ENCODE results near the gene ARHGAP42.

ARHGAP42 gene

GRCh38 chr11:100990931-100991330 is 303.8 kb downstream of the ARHGAP42 start:
- no peak for DNase-seq (ENCODE audit: low spot score)
- TF ChIP-seq CTCF (IDR thresholded peaks at IDR 0.05; ENCODE audit: extremely low read depth, insufficient read depth, missing control alignments), result no peak
- in situ Hi-C loops (cut with MboI; ENCODE audit: low pct_unique_long_range_greater_than_20kb, low sequenced_read_pairs, unreplicated experiment), result no loop called here

- no peak for DNase-seq (ENCODE audit: low spot score)
- in situ Hi-C loops (cut with MboI; ENCODE audit: low pct_unique_long_range_greater_than_20kb, low sequenced_read_pairs, unreplicated experiment), result no loop called here
- TF ChIP-seq CTCF (IDR thresholded peaks at IDR 0.05; ENCODE audit: extremely low read depth, insufficient read depth, missing control alignments), result no peak
These were observed 304.5 kb downstream of the ARHGAP42 start for GRCh38 chr11:100991541-100991940.

DNA sequence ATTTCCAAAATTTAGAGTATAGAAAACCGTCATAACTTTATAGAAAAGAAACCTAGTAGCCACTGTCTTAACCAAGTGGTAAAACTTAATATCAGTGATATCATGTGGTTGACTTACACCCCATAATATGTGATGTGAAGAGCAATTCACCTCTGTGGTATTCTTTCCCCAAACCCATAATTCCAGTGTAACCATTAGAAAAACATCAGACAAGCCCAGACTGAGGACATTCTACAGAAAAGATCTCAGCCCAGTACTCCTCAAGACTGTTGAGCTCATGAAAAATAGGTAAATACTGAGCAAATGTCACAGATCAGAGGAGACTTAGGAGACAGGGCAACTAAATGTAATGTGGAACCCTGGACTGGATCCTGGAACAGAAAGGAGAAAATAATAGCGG is 307.9 kb downstream of the ARHGAP42 start:
- TF ChIP-seq CTCF (IDR thresholded peaks at IDR 0.05; ENCODE audit: extremely low read depth, insufficient read depth, missing control alignments), result no peak
- no peak for DNase-seq (ENCODE audit: low spot score)
- in situ Hi-C loops (cut with MboI; ENCODE audit: low pct_unique_long_range_greater_than_20kb, low sequenced_read_pairs, unreplicated experiment), result no loop called here

DNA sequence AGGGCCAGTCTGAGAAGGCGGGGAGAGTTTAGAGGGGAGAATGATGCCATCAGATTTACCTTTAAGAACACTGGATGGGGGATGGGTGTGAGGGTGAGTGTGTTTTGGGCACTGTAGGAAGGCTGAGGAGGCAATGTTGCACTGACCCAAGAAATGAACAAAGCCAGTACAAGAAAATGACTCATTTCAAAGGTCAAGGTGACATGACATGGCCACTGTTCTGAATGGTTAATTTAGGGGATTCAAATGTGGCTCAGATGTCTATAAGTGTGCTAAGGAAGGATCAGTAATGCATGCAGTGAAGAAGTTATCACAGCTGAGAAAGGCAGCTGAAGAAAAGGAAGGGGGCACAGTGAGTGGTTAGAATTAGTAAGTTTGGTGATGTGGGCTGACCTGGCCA is 312.7 kb downstream of the ARHGAP42 start:
- no peak for TF ChIP-seq CTCF (IDR thresholded peaks at IDR 0.05; ENCODE audit: extremely low read depth, insufficient read depth, missing control alignments)
- DNase-seq (ENCODE audit: low spot score), result no peak
- in situ Hi-C loops (cut with MboI; ENCODE audit: low pct_unique_long_range_greater_than_20kb, low sequenced_read_pairs, unreplicated experiment), result no loop called here

- TF ChIP-seq CTCF (IDR thresholded peaks at IDR 0.05; ENCODE audit: extremely low read depth, insufficient read depth, missing control alignments), result no peak
- no peak for DNase-seq (ENCODE audit: low spot score)
These were observed 316.4 kb downstream of the ARHGAP42 start for GRCh38 chr11:101003468-101003867.

DNA sequence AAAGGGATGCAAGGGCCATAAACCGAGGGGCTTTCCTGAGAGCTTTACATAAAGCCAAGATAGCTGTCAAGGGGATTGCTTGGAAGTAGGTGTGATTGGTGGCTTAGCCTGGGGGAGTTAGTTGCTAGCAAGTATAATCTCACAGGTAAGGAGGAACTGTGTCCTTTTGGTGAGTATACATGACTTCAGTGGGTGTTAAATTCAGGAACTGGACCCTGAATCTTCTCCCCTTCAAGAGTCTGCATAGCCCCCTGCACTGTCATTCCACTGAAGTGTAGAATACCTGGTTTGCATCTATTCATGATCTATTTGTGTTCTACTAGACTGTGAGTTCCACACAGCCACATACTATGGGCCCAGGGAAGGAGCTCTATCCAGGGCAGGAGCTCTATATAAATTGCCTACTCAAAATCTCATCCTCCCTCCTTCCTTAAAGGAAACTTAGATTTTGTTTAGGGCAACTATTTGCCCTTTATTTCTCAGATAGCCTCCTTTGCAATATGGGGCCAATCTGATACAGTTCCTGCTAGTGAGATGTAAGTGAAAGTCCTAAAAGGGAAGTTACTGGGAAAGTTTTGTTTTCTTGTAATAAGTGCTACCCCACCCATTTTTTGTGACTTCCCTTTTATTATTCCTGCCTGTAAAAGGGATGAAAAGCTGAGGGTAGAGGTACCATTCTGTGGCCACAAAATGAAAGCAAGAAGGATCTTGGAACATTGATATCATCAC is 322.0 kb downstream of the ARHGAP42 start:
- in situ Hi-C loops (cut with MboI; ENCODE audit: low pct_unique_long_range_greater_than_20kb, low sequenced_read_pairs, unreplicated experiment), result no loop called here
- DNase-seq (ENCODE audit: low spot score), result no peak
- no peak for TF ChIP-seq CTCF (IDR thresholded peaks at IDR 0.05; ENCODE audit: extremely low read depth, insufficient read depth, missing control alignments)

More at GRCh38 chr11:101003468-101003867, 316.4 kb downstream of the ARHGAP42 start:
- in situ Hi-C loops (cut with MboI; ENCODE audit: low pct_unique_long_range_greater_than_20kb, low sequenced_read_pairs, unreplicated experiment), result no loop called here
